Activated CD4-positive, alpha-beta T cell treated with anti-CD3 and anti-CD28 coated beads, Interleukin-2, amount 50 U/mL, for 48 hours (primary cell): Measurements from ENCODE around the gene MEDAG.

Source experiments
- DNase-seq, 2 experiments: peaks; one replicate each; pipeline ENCODE4 v3.0.0-alpha.2; 2020

Gene MEDAG

GRCh38 chr13:30966101-30966500, 60.0 kb downstream of the MEDAG start:
- DNase-seq: no peak

GRCh38 chr13:30968846-30969245, 62.8 kb downstream of the MEDAG start:
- no peak for DNase-seq

DNA sequence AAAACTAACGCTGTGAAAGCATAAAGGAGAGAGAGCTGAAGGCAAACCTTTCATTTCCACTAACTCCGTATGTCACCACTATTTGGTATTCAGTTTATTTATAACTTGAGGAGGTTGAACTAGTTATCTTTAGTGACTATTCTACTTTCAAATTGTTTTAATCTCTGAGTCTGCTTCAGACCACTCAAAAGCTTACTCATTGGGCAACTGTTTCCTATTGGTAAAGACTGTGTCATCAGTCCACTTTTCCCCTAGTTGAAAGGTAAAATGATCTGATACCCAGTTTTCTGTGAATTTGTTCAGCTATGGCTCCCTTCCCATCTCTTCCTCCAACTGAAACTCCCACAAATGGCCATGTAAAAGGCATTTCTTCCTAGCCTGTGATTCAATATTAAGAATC, 65.5 kb downstream of the MEDAG start:
- DNase-seq: no peak

DNA sequence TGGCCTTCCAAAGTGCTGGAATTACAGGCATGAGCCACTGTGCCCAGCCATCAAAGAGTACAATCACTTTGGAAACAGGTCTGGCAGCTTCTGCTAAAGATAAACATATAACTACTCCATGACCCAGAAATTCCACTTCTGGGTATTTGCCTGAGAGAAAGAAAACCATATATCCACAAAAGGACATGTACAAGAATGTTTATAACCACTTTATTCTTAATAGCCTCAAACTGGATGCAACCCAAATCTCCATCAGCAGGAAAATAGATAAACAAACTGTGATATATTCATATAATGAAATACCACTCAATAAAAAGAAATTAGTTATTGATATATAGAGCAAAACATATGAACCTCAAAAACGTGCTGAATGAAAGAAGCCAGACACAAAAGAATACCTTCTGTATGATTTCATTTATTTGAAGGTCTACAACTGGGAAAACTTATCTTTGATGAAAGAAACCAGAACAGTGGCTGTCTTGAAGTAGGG, 66.9 kb downstream of the MEDAG start:
- DNase-seq: no peak

- DNase-seq: no peak
These were observed 68.3 kb downstream of the MEDAG start for GRCh38 chr13:30974350-30974749.
